ENCODE data around the gene ACTL7B.
A peak's percentile ranks its signal among the peaks of the same experiment; 100 is the strongest.

Gene ACTL7B

DNA sequence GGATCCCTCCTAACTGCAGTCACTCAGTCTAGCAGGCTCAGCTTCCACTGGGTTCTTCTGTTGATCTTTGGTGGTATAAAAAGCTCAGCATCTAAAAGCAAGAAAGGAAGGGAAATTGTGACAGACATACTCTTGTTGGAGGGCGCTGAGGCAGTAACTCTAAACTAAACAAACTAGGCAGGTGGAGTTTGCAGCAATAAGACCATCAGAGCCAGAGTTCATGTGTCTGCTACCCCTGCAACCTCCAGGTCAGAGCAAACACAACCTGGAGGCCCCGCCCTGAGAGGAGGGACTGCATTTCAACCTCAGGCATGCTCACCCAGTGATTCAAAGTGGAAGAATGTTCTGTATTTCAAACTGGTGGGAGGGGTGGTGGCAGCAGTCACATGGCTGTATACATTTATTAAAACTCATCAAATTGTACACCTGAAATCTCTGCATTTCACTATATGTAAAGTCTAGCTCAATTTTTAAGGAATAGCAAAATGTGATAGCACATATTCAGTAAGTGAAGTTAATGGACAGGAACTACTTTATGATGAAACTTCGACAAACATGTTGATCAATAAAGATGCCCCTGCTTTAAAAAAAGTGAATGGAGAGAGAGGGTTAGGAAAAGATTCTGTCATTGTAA is 13.4 kb upstream of the ACTL7B start:
- DNase-seq, result peak; percentile 57

DNA sequence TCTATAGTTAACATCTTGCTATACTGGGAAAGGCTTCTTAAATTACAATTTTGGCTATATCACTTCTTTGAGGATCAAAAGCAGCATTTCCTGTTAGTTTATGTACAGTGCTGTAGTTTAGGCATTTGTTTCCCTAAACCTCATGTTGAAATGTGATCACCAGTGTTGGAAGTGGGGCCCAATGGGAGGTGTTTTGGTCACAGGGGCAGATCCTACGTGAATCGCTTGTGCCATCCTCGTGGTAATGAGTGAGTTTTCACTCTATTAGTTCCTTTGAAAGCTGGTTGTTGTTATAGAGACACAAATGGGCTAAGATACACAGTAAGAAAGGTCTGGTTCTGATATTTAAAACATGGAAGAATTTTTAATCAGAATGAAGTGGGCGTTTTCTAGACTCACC is 12.0 kb upstream of the ACTL7B start:
- no peak for DNase-seq

DNA sequence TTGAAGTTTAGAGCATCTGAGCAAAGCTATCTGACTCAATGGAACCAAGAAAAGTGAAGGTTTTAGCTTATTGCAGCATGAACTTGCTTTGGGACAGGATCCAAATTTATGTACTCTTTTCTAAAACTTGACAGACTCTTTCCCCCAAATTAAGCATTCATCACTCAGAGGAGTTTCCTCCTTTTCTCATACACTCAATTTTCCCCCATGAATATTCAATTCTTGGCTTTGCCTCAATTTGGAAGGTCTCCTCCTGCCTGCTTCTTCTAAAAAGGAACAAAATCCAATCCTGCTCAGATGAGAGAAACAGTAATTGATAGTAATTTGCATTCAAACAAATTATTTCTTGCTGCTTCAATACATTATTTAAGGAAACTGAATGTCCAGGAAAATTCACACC is 11.3 kb upstream of the ACTL7B start:
- no peak for DNase-seq

GRCh38 chr9:108866001-108866420 is 10.2 kb upstream of the ACTL7B start:
- no peak for DNase-seq

DNA sequence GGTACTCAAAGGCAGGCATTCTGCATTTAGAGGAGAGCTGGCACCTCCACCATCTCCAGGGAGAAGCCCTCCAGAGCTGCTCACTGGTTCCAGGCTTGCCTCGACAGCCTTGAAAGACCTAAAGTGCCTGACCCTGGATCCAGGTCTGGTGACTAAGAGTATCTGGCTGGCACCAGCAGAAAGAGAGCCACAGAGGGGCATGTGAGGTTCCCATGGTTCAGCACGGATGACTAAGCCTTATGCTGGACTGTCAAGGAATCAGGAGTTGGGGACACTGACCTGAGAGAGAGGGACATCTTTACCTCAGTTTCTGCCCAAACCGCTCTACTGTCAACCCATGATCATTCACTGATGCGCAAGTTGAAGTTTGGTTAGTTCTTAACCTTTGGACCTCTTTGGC is 9.3 kb upstream of the ACTL7B start:
- no peak for DNase-seq

GRCh38 chr9:108864446-108864845 is 8.7 kb upstream of the ACTL7B start:
- DNase-seq, result no peak

- no peak for DNase-seq
These were observed 8.1 kb upstream of the ACTL7B start for GRCh38 chr9:108863891-108864290.

GRCh38 chr9:108861997-108862396 is 6.2 kb upstream of the ACTL7B start, which contains the start of gene ACTL7A:
Gene ACTL7A, plus strand, starts transcription at chr9:108862266. Its CDS starts 57 bp downstream, at chr9:108862323.
- DNase-seq, result no peak

GRCh38 chr9:108861464-108861863 is 5.7 kb upstream of the ACTL7B start:
- DNase-seq, result no peak

DNA sequence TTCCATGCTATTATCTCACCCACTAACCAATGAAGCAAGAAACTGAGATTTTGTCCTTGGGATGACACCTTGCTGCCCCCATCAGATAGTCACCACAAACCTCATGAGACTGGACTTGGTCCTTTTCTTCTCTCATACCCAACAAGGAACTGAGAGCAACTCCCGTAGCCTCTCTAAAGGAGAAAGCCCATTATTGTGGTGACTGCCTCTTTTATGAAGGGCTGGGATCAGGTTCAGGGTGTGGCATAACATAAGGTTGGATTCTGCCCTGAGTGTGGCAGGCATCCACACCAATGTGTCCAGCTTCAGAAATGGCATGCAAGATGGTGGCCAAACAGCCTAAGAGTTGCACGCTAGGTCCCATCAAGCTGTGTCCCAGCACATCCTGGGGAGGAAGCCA is 5.0 kb upstream of the ACTL7B start:
- DNase-seq, result peak; percentile 2

DNA sequence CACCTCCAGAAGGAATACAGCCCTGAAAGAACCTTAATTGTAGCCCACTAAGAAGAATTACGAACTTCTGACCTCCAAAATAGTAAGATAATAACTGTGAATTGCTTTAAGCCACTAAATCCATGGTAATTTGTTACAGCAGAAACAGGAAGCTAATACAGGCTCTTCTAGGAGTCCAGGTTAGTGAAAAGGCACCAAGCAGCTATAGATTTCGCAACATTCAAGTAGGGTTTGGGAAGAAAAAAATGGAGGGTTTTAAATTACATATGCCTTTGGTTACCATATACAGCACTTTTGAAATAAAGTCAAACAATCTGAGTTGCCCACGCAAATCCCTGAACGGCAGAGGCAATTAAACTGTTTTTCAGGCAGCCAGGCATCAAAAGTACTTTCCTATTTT is 4.6 kb upstream of the ACTL7B start:
- DNase-seq, result no peak

GRCh38 chr9:108859459-108860114 is 3.8 kb upstream of the ACTL7B start:
- DNase-seq, result no peak

DNA sequence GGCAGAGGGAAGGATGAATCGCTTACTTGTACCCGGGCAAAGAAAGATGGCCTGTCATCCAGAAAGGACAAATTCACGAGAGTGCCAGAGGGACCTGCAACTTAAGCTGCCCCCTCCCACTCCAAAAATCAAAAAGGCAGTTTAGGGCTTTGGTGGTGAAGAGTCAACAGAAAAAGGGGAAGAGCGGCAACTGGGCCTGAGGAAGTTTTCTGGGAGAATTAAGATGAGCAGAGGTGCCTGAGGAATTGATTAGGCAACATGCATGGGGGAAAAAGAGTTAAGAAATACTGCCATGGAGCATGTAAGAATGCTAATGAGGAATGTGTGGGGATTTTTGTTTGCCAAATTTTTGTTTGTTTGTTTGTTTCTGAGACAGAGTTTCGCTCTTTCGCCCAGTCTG is 1.8 kb upstream of the ACTL7B start:
- DNase-seq, result no peak

- no peak for DNase-seq
These were observed 278 bp downstream of the ACTL7B start for GRCh38 chr9:108855529-108855886.

DNA sequence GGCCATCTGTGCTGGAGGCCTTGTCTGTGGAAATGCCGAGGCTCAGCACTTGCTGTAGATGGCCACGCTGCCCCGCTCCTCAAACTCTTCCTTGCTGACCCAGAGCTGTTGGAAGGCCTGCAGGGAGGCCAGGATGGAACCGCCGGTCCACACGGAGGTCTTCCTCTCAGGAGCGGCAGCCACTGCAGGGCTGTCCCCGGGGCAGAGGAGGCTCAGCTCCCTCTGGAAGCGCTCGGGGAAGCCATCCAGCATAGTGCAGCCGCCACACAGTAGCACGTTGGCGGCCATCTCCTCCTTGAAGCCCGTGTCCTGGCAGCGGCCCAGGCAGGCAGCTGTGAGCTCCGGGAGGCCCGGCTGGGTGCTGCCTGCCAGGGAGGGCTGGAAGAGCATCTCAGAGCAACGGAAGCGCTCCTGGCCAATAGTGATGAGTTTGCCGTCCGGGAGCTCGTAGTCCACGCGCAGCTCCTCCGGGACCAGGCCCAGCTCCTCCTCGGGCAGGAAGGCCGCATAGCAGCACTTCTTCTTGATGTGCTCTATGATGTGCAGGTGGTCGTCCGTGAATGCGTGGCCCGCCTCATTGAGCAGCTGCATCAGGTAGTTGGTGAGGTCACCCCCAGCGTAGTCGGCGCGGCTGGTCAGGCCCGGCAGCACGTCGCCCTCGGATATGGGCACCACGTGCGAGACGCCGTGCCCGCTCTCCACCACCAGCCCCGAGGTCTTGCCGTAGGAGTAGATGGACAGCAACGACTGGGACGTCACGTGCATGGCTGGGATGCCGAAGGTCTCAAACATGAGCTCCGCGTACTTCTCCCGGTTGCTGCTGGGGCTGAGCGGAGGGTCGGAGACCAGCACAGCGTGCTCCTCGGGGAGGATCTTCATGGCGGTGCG is 901 bp downstream of the ACTL7B start:
- DNase-seq, result no peak

DNA sequence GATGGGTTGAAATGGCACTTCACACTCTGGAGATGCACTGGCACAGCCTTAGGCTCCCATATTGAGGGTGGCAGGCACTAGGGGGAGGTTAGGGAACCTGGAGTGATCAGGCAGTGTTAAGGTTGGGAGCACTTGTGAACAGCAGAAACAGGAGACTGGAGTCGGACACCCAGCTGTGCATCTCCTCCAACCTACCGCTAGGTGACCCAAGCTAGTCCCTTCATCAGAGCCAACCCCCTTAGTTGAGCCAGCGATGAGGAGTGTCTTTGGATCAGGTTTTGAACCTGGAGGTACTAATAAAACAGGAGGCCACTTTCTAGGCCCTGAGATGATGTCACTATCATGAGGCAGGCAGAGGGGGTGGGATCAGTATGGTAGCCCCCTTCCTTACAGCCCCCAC is 1.7 kb downstream of the ACTL7B start:
- no peak for DNase-seq

DNA sequence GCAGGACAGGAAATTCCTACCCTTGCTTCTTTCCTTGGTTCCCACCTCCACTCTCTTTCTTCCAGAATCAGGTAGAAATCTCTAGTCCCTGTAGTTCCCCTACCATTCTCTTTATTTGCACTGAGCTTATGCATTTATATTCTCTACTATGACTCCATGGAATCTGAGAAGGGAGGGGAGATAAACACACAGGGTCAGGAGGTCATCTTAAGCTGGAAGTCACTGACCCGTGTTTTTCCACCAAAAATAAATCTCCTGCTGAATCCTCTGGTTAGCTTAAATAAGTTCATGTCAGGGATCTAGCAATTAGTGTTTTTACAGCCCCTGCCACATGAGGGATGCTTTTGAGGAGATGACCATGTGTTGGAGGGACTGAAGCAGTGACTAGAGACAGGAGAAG is 3.7 kb downstream of the ACTL7B start:
- no peak for DNase-seq

- no peak for DNase-seq
These were observed 4.6 kb downstream of the ACTL7B start for GRCh38 chr9:108851138-108851537.

- DNase-seq, result no peak
These were observed 5.4 kb downstream of the ACTL7B start for GRCh38 chr9:108850293-108850897.

DNA sequence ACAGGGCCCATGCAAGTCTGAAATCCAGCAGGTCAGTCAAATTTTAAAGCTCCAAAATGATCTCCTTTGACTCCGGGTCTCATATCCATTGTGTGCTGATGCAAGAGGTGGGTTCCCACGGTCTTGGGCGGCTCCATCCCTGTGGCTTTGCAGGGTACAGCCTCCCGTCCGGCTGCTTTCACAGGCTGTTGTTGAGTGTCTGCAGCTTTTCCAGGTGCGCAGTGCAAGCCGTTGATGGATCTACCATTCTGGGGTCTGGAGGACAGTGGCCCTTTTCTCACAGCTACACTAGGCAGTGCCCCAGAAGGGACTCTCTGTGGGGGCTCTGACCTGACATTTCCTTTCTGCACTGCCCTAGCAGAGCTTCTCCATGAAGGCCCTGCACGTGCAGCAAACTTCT is 7.5 kb downstream of the ACTL7B start:
- DNase-seq, result peak; percentile 61

DNA sequence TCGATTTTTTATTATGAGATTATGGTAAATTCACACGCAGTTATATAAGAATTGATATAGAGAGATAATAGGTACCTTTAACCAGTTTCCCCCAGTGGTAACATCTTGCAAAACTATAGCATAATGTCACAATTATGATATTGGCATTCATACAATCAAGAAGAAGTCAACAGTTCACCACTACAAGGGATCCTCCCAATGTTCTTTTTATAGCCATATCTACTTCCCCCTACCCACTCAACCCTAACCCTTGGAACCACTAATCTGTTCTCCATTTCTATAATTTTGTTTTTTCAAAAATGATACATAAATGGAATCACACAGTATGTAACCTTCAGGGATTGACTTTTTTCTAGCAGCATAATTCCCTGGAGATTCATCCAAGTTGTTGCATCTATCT is 9.8 kb downstream of the ACTL7B start:
- DNase-seq, result no peak

- DNase-seq, result no peak
These were observed 10.3 kb downstream of the ACTL7B start for GRCh38 chr9:108845507-108845906.

- peak; percentile 94 for DNase-seq
These were observed 10.9 kb downstream of the ACTL7B start for GRCh38 chr9:108844856-108845255.

GRCh38 chr9:108844391-108844790 is 11.4 kb downstream of the ACTL7B start:
- peak; percentile 89 for DNase-seq

Data from NCI-H748 treated with DMSO at 0.1 percent for 48 hours (cell line).